Measurements from ENCODE around the gene CUX1.

DNA sequence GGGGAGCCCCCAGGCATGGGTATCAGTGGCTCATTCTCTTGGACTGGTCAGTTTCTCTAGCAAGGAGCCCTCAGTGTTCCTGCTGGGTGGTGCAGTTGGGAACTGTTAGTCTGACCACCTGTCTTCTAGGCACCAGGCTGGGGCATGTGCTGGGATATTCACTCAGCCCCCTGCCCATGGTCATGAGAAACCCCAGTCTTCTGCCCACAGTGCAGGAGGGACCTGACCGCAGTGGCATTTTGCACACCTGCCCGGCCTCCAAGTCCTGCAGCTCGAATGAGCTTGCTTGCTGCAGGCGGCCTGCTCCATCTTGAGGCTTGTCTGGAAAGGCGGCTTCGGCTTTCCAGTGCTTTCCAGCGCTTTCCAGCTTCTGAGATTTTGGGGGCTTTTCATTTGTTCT, 36.3 kb downstream of the CUX1 start:
- TF ChIP-seq, protein P1, sequence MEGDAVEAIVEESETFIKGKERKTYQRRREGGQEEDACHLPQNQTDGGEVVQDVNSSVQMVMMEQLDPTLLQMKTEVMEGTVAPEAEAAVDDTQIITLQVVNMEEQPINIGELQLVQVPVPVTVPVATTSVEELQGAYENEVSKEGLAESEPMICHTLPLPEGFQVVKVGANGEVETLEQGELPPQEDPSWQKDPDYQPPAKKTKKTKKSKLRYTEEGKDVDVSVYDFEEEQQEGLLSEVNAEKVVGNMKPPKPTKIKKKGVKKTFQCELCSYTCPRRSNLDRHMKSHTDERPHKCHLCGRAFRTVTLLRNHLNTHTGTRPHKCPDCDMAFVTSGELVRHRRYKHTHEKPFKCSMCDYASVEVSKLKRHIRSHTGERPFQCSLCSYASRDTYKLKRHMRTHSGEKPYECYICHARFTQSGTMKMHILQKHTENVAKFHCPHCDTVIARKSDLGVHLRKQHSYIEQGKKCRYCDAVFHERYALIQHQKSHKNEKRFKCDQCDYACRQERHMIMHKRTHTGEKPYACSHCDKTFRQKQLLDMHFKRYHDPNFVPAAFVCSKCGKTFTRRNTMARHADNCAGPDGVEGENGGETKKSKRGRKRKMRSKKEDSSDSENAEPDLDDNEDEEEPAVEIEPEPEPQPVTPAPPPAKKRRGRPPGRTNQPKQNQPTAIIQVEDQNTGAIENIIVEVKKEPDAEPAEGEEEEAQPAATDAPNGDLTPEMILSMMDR (IDR thresholded peaks at IDR 0.05) = no peak
- no peak for TF ChIP-seq POLR2A (IDR thresholded peaks at IDR 0.05)

Data from body of pancreas (tissue), 4 donors.